Left ventricle myocardium superior (tissue), 1 donor: ENCODE data around the gene PIEZO2. TPM values are rescaled to one million over a fixed set of nuclear protein-coding genes. Genes with fewer than 3 reads are reported as not detected.
"Not testable (repeated sequence)": the region's sequence is repeated elsewhere in the genome, so short reads cannot be mapped to it uniquely, and the experiment has no call there.

Source experiments
- ATAC-seq: fragments of 200-7000 bp; cut with Tn5 transposase; one replicate; pipeline ENCODE4 v1.9.1; 2020; ENCODE audit warnings: mild to moderate bottlenecking, moderate library complexity
- DNase-seq: peaks from one replicate; pipeline ENCODE4 v3.0.0-alpha.2; 2020
- intact Hi-C: fragments of 100-400 bp; cut with micrococcal nuclease; formaldehyde crosslinking; loops from one replicate; pipeline ENCODE4 v1.11.0; 2022
- microRNA-seq: library from miRNA; unstranded; fragments of <30 nt; microRNA quantifications from one replicate; pipeline ENCODE4 v1.2.0, GENCODE V29; 2020; ENCODE audit warnings: borderline number of aligned reads
- total RNA-seq: library from RNA; stranded (reverse); fragmentation: NEBNext Ultra II Directional; extraction: Animal tissue kit (Norgen Biotek cat#: 25700); gene quantifications from one replicate; pipeline ENCODE4 v1.2.1, GENCODE V29; 2021
- donor health status: DM: no; HTN: yes; CAD: no; lungs with severe emphysema.

Gene PIEZO2
- total RNA-seq, 1 donor from 2014 or later, result 1.1 TPM

- ATAC-seq, DNase-seq: not testable (repeated sequence)
Measured at GRCh38 chr18:10644003-10644402, 505.4 kb downstream of the PIEZO2 start.

GRCh38 chr18:10642915-10643524 lies 506.3 kb downstream of the PIEZO2 start:
- intact Hi-C loops, DNase-seq: not testable (repeated sequence)

More at GRCh38 chr18:10644003-10644402, 505.4 kb downstream of the PIEZO2 start:
- intact Hi-C loops, result not testable (repeated sequence)

GRCh38 chr18:10638539-10638885 lies 510.9 kb downstream of the PIEZO2 start:
- intact Hi-C loops, DNase-seq, ATAC-seq: not testable (repeated sequence)

More at GRCh38 chr18:10642915-10643524, 506.3 kb downstream of the PIEZO2 start:
- not testable (repeated sequence) for ATAC-seq

GRCh38 chr18:10637858-10638538 lies 511.4 kb downstream of the PIEZO2 start:
- ATAC-seq, result peak; percentile 52
- DNase-seq, intact Hi-C loops: not testable (repeated sequence)

- ATAC-seq, intact Hi-C loops, DNase-seq: not testable (repeated sequence)
Measured at GRCh38 chr18:10629076-10629475, 520.3 kb downstream of the PIEZO2 start.

GRCh38 chr18:10626606-10627213 lies 522.7 kb downstream of the PIEZO2 start:
- ATAC-seq, intact Hi-C loops, DNase-seq: not testable (repeated sequence)

- ATAC-seq, DNase-seq, intact Hi-C loops: not testable (repeated sequence)
Measured at GRCh38 chr18:10623606-10624005, 525.8 kb downstream of the PIEZO2 start.

GRCh38 chr18:10622982-10623381 lies 526.4 kb downstream of the PIEZO2 start:
- intact Hi-C loops, DNase-seq: not testable (repeated sequence)
- ATAC-seq, result peak; percentile 75

GRCh38 chr18:10620670-10621329 lies 528.6 kb downstream of the PIEZO2 start:
- DNase-seq, intact Hi-C loops, ATAC-seq: not testable (repeated sequence)

Small RNA genes lying within 50 kb of the gene (microRNA-seq; reads per million reads assigned to microRNA genes)
- gene MIR6788, result not detected
